Stimulated activated naive CD8-positive, alpha-beta T cell treated with anti-CD3 and anti-CD28 coated beads, Interleukin-15, amount 100 ng/mL, for 72 hours (primary cell): ENCODE data around the gene CDR2L.
A peak's percentile ranks its signal among the peaks of the same experiment; 100 is the strongest.
"Not testable (repeated sequence)": the region's sequence is repeated elsewhere in the genome, so short reads cannot be mapped to it uniquely, and the experiment has no call there.

Experiments used
- ATAC-seq: fragments of 150-1000 bp; cut with Tn5 transposase; 2 replicates; pipeline ENCODE4 v1.10.0; 2021; ENCODE audit warnings: mild to moderate bottlenecking, moderate library complexity
- DNase-seq, 2 donors: peaks; one replicate each; pipeline ENCODE4 v3.0.0; 2021 to 2022
- H3K27ac Mint-ChIP-seq, 2 donors: one replicate each; pipeline ENCODE4 v1.8.0; 2022; ENCODE audit warnings: mild to moderate bottlenecking in 2 of 2, mixed read lengths in 2 of 2, moderate library complexity in 2 of 2
- H3K27me3 Mint-ChIP-seq: one replicate; pipeline ENCODE4 v1.8.0; 2022; ENCODE audit warnings: mixed read lengths
- H3K4me1 Mint-ChIP-seq: one replicate; pipeline ENCODE4 v1.8.0; 2022; ENCODE audit warnings: mild to moderate bottlenecking, mixed read lengths
- H3K4me3 Mint-ChIP-seq, 2 donors: one replicate each; pipeline ENCODE4 v1.8.0; 2022; ENCODE audit warnings: mild to moderate bottlenecking in 2 of 2, mixed read lengths in 2 of 2, moderate library complexity in 1 of 2
- H3K9me3 Mint-ChIP-seq, 2 donors: one replicate each; pipeline ENCODE4 v1.8.0; 2022; ENCODE audit warnings: mixed read lengths in 2 of 2

Gene CDR2L

DNA sequence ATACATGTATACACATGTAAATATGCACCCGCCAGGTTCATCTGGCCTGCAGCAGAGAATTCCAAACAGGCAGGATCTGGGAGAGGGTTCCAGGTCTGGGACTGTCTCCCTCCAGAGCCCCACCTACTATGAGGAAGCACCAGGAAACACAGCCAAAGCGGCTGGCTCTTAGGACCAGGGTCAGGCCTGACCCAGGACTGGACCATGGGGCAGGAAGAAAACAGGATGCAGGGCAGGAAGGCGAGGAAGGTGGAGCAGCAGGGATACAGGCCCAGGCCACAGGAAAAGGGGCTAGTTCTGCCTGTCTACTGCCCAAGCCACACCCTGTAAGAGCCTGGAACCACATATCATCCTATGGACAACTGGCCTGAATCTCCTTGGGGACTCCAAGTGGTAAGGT is 17.0 kb upstream of the CDR2L start:
- H3K27ac Mint-ChIP-seq, result no peak overlapping the region

DNA sequence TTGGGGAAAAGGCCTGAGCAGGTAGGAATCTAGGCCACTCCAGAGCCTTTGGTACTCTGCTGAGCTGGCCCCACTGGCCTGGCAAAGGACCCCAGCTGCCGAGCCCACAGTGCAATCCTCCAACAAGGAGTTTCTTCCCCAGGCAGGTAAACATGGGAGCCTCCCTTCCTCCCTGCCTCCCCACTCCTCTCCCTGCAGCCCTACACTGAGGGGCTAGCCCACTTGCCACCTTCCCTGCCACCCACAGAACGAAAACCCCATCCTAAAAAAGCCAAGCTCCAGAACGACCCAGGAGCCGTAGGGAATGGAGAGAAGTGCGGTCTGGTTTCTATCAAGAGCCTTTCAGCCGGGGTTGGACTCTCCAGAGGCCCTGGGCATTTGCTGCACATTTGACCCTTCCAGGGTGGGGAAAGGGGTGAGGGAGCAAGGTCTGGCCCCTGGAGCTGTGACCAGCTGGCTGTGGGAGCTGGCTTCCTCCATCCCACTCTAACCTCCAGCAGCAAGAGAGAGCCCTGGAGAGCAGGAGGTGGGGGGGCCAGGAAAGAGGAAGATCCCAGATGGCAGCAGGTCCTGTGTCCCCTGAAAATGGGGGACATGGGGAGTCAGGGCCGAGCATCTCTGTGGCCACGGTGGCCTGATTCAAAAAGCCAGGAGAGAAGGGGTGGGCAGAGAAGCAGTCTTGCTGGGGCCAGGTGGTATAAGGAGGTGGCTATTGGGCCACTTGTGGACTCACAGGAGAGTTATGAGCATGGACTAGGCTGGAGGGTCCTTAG is 16.2 kb upstream of the CDR2L start:
- Mint-ChIP-seq H3K27ac (peak overlapping the region in 1 of 2 donors; percentile 14), H3K27me3 (peaks cover 31% of the 10 kb centered on the region), H3K4me1 (peaks cover 15% of the 10 kb centered on the region), H3K9me3 (no peaks in the 10 kb centered on the region), H3K4me3 (peak overlapping the region; percentile 86 to 88)
- ATAC-seq, result no peak
- DNase-seq, result no peak

More for the DNA sequence above, 17.0 kb upstream of the CDR2L start:
- peaks cover 15% of the 10 kb centered on the region for H3K4me1 Mint-ChIP-seq
- DNase-seq (no peak), ATAC-seq (no peak)
- no peak overlapping the region for H3K4me3 Mint-ChIP-seq
- H3K27me3 Mint-ChIP-seq, result peaks cover 31% of the 10 kb centered on the region
- H3K9me3 Mint-ChIP-seq, result no peaks in the 10 kb centered on the region

DNA sequence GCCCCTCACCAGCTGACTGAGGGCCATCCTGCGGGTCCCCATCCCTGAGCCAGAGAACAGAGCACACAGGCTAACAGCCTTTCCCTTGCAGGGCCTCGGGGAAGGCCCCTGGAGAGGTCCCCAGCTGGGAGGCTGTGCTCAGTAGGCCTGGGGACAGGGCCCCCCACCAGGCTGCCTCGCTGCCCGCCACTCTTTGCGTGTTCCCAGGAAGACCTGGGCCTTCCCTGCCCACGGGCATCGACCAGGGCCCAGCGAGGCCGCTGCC is 15.7 kb upstream of the CDR2L start:
- DNase-seq (no peak), ATAC-seq (peak; percentile 32)
- no peak overlapping the region for H3K27ac Mint-ChIP-seq
- H3K4me1 Mint-ChIP-seq, result peaks cover 15% of the 10 kb centered on the region
- peaks cover 31% of the 10 kb centered on the region for H3K27me3 Mint-ChIP-seq
- H3K9me3 Mint-ChIP-seq, result no peaks in the 10 kb centered on the region
- peak overlapping the region; percentile 86 to 88 for H3K4me3 Mint-ChIP-seq

DNA sequence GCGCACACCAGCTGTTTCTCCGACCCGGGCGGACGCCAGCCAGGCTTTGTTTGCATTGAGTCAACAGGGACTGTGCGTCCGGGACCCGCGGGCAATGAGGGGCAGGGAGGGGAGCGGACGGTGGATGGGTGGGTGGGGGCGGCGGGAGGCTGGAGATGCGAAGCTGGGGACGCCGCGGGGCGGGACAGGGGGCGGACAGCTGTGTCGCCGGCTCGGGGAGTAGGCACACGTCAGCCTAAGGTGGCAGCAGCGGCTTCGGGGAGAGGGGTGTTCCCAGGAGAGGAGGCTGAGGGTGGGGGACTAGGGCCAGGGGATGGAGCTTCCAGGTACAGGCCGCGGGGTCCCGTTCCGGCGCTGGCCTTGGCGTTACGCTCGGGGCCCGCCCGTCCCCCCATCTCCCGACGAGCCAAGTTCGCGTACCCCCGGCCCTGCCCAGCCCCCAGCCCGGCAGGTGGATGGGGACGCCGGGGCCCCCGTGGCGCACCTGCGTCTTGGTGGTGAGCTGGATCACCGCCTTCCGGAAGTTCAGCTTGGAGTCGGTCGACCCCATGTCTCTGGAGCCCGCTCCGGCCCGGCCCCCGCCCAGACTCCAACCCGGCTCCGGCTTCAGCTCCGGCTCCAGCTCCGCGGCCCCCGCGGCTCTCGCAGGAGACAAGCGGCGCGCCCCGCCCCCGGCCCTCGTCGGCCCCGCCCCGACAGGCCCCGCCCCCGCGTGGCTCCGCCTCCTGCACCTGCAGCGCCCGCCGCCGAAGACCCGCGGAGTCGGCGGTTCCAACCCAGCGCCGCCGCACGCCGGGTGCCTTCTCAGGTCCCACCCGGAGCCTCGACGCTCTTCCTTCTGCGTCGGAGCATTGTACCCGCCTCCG is 15.1 kb upstream of the CDR2L start, which contains the start of gene HID1:
TSS of gene HID1 (minus strand) at position 653 of the 866 bp plus-strand sequence. CDS start at position 550, 103 bp downstream.
- peak within 1 kb of the TSS in 1 of 2 donors; percentile 8 for H3K27ac Mint-ChIP-seq
- no peaks in the 10 kb centered on the region for H3K9me3 Mint-ChIP-seq
- DNase-seq, result peak; percentile 62 to 65
- H3K27me3 Mint-ChIP-seq, result peaks cover 31% of the 10 kb centered on the region
- H3K4me3 Mint-ChIP-seq, result peak within 1 kb of the TSS; percentile 86 to 88
- peaks cover 15% of the 10 kb centered on the region for H3K4me1 Mint-ChIP-seq
- ATAC-seq, result peak; percentile 82

DNA sequence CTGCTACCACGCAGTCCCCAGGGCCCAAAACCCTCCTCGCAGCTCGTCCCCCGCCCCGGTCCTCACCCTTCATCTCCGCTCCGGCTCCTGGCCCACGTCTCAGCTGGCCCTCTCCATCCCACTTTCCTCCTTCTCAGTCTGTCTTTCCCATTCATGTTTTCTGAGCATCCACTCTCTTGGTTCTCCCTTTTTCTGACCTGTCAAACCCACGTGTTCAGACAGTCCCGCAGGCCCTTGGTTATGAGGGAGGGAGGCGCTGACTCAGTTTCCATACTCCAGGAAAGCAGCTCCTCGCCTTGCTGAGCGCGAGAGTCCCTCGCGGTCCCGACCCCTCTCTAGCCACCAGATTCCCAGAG is 14.5 kb upstream of the CDR2L start:
- H3K27me3 Mint-ChIP-seq, result peaks cover 31% of the 10 kb centered on the region
- H3K9me3 Mint-ChIP-seq, result no peaks in the 10 kb centered on the region
- H3K4me3 Mint-ChIP-seq, result peak overlapping the region; percentile 86 to 88
- peaks cover 15% of the 10 kb centered on the region for H3K4me1 Mint-ChIP-seq
- ATAC-seq, result no peak
- DNase-seq, result no peak
- peak overlapping the region in 1 of 2 donors; percentile 8 for H3K27ac Mint-ChIP-seq

DNA sequence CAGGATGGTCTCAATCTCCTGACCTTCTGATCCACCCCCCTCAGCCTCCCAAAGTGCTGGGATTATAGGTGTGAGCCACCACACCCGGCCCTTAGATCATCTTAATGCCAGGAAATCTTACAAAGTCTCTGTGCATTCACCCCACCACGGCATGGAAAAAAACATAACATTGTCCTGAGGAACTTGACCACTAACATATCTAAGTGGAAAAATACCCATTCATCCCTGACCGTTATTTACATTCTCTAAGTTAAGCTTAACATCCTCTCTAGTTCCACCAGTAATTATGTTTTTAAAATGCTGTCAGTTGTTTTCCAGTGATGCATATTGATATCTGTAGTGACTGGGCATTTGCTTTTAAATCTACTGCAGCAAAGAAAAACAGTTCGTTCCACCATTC is 11.5 kb upstream of the CDR2L start:
- ATAC-seq (no peak), DNase-seq (no peak)
- peaks cover 17% of the 10 kb centered on the region for H3K4me1 Mint-ChIP-seq
- no peak overlapping the region for H3K4me3 Mint-ChIP-seq
- no peaks in the 10 kb centered on the region for H3K9me3 Mint-ChIP-seq
- H3K27me3 Mint-ChIP-seq, result peaks cover 29% of the 10 kb centered on the region
- no peak overlapping the region for H3K27ac Mint-ChIP-seq

DNA sequence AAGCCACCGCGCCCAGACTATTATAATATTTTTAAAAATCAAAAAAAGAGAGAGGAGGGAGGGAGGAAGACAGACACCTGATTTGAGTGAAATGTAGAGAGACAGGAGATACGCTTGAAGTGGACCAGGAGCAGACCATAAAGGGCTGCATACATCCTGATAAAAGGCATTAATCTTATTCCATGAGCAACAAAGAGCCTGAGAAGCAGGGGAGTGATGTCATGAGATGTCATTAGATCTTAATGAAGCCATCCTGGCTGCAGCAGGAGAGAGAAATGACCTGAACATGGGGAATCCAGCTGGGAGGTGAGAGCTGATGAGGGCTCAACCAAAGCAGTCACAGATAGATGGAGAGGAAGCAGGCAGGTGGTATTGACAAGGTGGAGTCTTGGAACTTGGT is 9.6 kb upstream of the CDR2L start:
- H3K27ac Mint-ChIP-seq, result no peak overlapping the region
- ATAC-seq (no peak), DNase-seq (no peak)
- no peak overlapping the region for H3K4me3 Mint-ChIP-seq
- no peaks in the 10 kb centered on the region for H3K9me3 Mint-ChIP-seq
- H3K27me3 Mint-ChIP-seq, result peaks cover 17% of the 10 kb centered on the region
- H3K4me1 Mint-ChIP-seq, result peaks cover 17% of the 10 kb centered on the region

DNA sequence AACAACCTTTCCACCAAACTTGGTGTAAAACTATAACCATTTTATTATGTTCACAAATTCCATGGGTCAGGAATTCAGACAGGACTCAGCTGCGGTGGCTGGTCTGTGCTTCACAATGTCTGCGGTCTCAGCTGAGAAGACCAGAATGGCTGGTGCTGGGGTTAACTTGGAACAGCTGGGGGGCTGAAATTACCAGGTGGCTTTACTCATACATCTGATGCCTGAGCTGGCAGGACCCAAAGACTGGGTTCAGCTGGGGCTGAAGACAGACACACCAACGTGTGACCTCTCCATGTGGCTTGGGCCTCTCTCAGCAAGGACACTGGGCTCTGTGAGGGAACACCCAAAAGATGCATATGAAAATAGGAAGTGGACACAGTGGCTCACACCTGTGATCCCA is 9.2 kb upstream of the CDR2L start:
- no peak overlapping the region for H3K4me3 Mint-ChIP-seq
- H3K27ac Mint-ChIP-seq, result no peak overlapping the region
- H3K9me3 Mint-ChIP-seq, result no peaks in the 10 kb centered on the region
- DNase-seq (no peak), ATAC-seq (no peak)
- H3K27me3 Mint-ChIP-seq, result peaks cover 12% of the 10 kb centered on the region
- peaks cover 13% of the 10 kb centered on the region for H3K4me1 Mint-ChIP-seq

DNA sequence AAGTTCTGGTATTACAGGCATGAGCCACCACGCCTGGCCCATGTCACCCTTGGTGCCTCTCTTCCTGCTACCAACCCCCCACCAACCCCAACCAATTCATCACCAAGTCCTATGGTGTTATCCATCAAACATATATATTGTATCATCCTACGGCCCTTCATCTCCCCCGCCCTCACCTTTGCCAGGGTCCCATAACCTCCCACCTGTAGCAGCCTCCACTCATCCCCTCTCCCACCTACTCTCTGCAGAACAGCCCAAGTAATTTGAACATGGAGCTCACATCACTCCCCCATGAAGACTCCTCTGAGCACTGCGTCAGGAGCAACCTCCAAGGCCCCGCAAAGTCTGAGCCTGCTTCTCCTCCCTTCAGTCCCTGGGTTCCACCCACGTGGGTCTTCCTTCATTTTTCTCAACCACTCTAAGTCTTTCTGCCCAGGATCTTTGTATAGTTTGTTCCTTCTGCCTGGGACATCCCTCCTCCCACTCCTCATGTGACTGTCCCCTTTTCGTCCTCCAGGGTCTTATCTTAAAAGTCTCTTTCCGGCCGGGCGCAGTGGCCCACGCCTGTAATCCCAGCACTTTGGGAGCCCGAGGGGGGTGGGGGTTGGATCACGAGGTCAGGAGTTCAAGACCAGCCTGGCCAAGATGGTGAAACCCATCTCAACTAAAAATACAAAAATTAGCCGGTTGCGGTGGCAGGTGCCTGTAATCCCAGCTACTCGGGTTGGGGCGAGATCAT is 7.9 kb upstream of the CDR2L start:
- Mint-ChIP-seq H3K4me1 (peaks cover 12% of the 10 kb centered on the region), H3K27ac (no peak overlapping the region), H3K9me3 (no peaks in the 10 kb centered on the region), H3K27me3 (peaks cover 4% of the 10 kb centered on the region), H3K4me3 (no peak overlapping the region)
- DNase-seq, result no peak
- no peak for ATAC-seq

DNA sequence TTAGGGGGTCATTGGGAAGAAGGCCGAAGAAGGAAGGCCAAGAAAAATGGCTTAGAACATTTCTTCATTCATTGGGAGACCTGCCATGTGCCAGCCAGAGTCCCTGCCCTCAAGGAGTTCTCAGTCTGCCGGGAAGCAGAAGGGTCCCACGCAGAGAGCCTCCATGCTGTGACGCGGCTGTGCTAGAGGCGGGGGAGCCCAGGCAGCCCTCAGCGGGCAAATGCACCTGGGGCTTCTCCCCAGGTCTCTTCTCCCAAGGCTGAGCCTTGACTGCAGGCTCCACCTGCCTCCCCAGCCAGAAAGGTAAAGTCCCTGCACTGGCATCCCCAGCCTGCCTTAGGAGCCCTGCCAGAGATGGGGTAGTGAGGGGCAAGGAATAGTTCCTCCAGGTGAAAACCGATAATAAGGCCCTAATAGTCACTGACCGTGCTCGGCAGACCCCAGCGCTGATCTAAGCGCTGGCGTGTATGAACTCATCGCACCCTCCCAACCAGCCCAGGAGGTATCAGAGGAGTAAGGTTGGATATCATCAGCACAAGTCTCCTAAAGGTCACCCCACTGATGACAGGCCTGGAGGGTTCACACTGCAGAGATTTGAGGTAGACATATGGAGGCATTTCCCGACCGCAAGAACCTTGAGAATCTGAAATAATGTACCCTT is 6.0 kb upstream of the CDR2L start:
- DNase-seq (no peak), ATAC-seq (peak; percentile 58)
- Mint-ChIP-seq H3K4me1 (peaks cover 14% of the 10 kb centered on the region), H3K9me3 (no peaks in the 10 kb centered on the region), H3K27me3 (peaks cover 14% of the 10 kb centered on the region), H3K4me3 (peak overlapping the region; percentile 84 to 88), H3K27ac (no peak overlapping the region)

DNA sequence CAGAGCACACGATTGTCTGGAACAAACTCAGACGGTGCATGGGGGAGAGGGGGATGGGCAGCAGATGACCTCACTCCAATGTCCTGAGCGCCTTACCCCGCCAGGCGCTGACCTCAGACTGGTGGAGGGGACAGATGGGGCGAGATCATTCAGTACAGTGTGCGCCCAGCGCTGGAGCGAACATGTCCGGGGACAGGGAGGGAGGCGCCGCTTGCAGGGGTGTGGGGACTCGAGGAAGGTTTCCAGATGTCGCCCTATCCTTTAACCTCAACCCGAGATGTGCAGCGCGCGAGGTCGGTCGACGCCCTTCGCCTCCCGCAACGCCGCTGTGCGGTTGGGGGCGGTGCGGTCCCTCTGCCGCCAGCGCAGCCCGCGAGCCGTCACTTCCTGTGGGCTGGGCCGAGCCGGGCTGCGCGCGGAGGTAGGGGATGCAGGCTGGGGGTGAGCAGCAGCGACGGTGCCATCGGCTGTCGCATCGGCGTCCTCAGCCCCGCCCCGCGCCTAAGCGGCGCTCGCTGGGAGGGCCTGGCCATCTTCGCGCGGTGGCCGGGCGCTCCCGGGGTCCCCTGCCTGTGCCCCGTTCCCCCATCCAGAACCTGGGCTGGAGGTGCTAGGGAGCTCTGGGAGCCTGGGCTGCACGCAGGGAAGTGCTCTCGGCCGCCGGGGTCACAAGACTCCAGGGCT is 5.3 kb upstream of the CDR2L start:
- H3K4me3 Mint-ChIP-seq, result peak overlapping the region; percentile 84 to 88
- DNase-seq (peak; percentile 71 to 80), ATAC-seq (peak; percentile 98)
- peaks cover 21% of the 10 kb centered on the region for H3K27me3 Mint-ChIP-seq
- H3K9me3 Mint-ChIP-seq, result no peaks in the 10 kb centered on the region
- H3K4me1 Mint-ChIP-seq, result peaks cover 21% of the 10 kb centered on the region
- peak overlapping the region in 1 of 2 donors; percentile 42 for H3K27ac Mint-ChIP-seq

DNA sequence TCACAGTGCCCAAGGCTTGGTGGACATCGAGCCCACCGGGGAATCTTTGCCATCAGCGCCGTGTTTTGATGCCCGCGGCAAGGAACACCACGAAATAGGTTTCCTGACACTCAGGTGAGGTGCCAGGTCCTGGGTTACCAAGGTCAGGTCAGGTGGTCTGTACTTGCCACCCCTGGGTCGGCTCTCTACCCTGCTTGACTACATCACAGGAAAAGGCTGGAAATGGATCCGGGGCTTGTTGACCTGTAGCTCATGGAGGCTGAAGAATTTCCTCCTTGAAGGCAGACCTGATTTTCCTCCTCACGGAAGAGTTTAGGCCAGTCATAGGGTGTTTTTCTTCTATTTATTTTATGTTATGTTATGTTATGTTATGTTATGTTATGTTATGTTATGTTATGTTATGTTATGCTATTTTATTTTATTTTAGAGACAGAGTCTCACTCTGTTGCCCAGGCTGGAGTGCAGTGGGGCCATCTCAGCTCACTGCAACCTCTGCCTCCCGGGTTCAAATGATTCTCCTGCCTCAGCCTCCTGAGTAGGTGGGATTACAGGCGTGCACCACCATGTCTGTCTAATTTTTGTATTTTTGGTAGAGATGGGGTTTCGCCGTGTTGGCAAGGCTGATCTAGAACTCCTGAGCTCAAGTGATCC is 4.6 kb upstream of the CDR2L start:
- Mint-ChIP-seq H3K27me3 (peaks cover 21% of the 10 kb centered on the region), H3K4me3 (peak overlapping the region; percentile 84 to 88)
- not testable (repeated sequence) for ATAC-seq

DNA sequence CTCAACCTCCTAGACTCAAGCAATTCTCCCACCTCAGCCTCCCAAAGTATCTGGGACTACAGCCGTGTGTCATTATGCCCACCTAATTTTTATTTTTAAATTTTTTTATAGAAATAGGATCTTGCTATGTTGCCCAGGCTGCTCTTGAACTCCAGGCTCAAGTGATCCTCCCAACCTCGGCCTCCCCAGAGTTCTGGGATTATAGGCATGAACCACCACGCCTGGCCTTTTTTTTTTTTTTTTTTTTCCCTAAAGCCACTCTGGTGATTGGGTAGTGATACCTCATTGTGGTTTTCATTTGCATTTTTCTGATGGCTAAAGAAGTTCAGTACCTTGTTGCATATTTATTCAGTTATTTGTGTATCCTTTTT is 1.2 kb upstream of the CDR2L start:
- DNase-seq, result no peak
- no peak overlapping the region for H3K27ac Mint-ChIP-seq
- H3K4me3 Mint-ChIP-seq, result no peak overlapping the region
- peaks cover 43% of the 10 kb centered on the region for H3K27me3 Mint-ChIP-seq
- H3K4me1 Mint-ChIP-seq, result peaks cover 25% of the 10 kb centered on the region
- no peaks in the 10 kb centered on the region for H3K9me3 Mint-ChIP-seq
- no peak for ATAC-seq

More for the DNA sequence above, 4.6 kb upstream of the CDR2L start:
- not testable (repeated sequence) for DNase-seq, H3K9me3 Mint-ChIP-seq, H3K27ac Mint-ChIP-seq
- H3K4me1 Mint-ChIP-seq, result peaks cover 23% of the 10 kb centered on the region

DNA sequence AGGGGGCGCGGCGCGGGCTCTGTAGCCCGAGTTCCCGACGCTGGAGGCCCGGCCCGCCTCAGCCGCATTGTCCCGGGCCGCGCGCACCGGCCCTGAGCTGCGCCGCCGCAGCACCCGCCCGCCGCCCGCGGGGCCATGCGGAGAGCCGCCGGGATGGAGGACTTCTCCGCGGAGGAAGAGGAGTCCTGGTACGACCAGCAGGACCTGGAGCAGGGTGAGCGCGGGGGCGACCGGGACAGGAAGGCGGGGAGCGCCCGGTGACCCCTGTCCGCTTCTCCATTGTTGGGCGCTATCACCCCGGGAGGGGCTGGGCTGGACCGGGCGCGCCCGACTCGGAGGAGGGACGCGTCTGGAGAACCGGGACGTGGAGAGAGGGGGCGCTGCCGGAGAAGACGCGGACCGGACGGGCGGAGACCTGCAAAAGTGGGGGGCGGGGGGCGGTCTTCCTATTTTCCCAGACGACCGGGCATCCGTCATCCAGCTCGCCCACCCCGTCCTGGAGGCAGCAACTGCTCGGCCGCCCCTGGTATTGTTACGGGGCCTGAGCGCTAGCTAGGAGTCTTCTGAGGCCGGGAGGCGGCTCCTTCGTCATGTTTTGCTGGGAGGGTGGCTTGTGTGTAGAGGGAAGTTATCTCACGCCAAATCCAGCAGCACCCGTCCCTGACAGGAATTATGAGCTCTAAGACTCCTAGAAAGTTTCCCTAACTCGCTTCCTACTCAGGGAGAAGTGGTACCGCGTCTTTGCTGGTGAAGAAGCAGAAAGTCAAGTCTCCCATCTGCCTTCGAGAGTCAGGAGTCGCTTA is 678 bp downstream of the CDR2L start:
- DNase-seq (no peak), ATAC-seq (peak; percentile 79)
- Mint-ChIP-seq H3K27ac (peak overlapping the region in 1 of 2 donors; percentile 15), H3K9me3 (no peaks in the 10 kb centered on the region), H3K4me3 (peak overlapping the region; percentile 72 to 79), H3K27me3 (peaks cover 52% of the 10 kb centered on the region), H3K4me1 (peaks cover 16% of the 10 kb centered on the region)
